ENCODE measurements around the gene FCER2. TPM values are rescaled to one million over a fixed set of nuclear protein-coding genes. Genes with fewer than 3 reads are reported as not detected.

The FCER2 gene
- polyA plus RNA-seq, 3 donors: 1.1 to 4.1 (median 2.1) TPM

- Histone ChIP-seq H3K36me3 (replicated peaks in 1 of 2; ENCODE audit: control insufficient read depth in 1 of 2, insufficient read depth in 2 of 2, low read length in 2 of 2) (no peaks in the 10 kb centered on the region), H3K4me3 (replicated peaks in 1 of 3; ENCODE audit: low read depth in 2 of 3, low read length in 3 of 3) (peak within 1 kb of the TSS; percentile 1 to 71 (median 37)), H3K9ac (ENCODE audit: insufficient read depth, low read length, poor library complexity, severe bottlenecking) (peak within 1 kb of the TSS; percentile 52), H2AFZ (ENCODE audit: insufficient read depth, low read depth, low read length, poor library complexity, severe bottlenecking) (peak within 1 kb of the TSS; percentile 58), H3K9me3 (replicated peaks in 1 of 2; ENCODE audit: control insufficient read depth in 1 of 2, insufficient read depth in 1 of 2, low read length in 2 of 2) (peaks cover 6 to 10% of the 10 kb centered on the region in 2 donors), H3K4me1 (ENCODE audit: control insufficient read depth in 1 of 2, insufficient read depth in 2 of 2, low read length in 2 of 2) (peaks cover 30 to 51% of the 10 kb centered on the region in 2 donors), H3K79me2 (ENCODE audit: insufficient read depth, low read length) (peaks cover 15% of the 10 kb centered on the region), H3K4me2 (replicated peaks; ENCODE audit: extremely low read depth, low read length, poor library complexity, severe bottlenecking) (peak within 1 kb of the TSS; percentile 72), H4K20me1 (ENCODE audit: insufficient read depth, low read length) (no peaks in the 10 kb centered on the region), H3K27me3 (ENCODE audit: control insufficient read depth in 2 of 2, insufficient read depth in 2 of 2, low read length in 2 of 2) (no peaks in the 10 kb centered on the region), H3K27ac (ENCODE audit: low read depth in 1 of 2, low read length in 2 of 2) (peak within 1 kb of the TSS; percentile 70 to 87)
- H3K36me3 Mint-ChIP-seq: peaks cover 0 to 3% of the 10 kb centered on the region in 2 donors
- H3K4me1 Mint-ChIP-seq: peaks cover 47% of the 10 kb centered on the region
- TF ChIP-seq CTCF (IDR thresholded peaks at IDR 0.05): no peak
- peak within 1 kb of the TSS; percentile 59 to 93 (median 82) for H3K27ac Mint-ChIP-seq
- no peak for DNase-seq
- peak within 1 kb of the TSS; percentile 72 to 92 for H3K4me3 Mint-ChIP-seq
- 21% methylated on average over 7 of the region's 9 CpGs for WGBS (ENCODE audit: insufficient coverage)
- peaks cover 7 to 17% (median 9%) of the 10 kb centered on the region in 7 donors for H3K9me3 Mint-ChIP-seq
- intact Hi-C loops (cut with micrococcal nuclease): no loop called here
- peaks cover 0 to 3% (median 0%) of the 10 kb centered on the region in 3 donors for H3K27me3 Mint-ChIP-seq (ENCODE audit: low read depth in 3 of 3)
Measured at GRCh38 chr19:7668842-7669241, 33.1 kb downstream of the FCER2 start, which contains the start of gene RETN. Gene RETN (plus strand): TSS chr19:7669049. CDS start chr19:7669327, 278 bp downstream.

- WGBS (ENCODE audit: insufficient coverage): 13% methylated on average over 1 of the region's 4 CpGs
- Histone ChIP-seq H3K79me2 (ENCODE audit: insufficient read depth, low read length) (peaks cover 15% of the 10 kb centered on the region), H3K4me1 (ENCODE audit: control insufficient read depth in 1 of 2, insufficient read depth in 2 of 2, low read length in 2 of 2) (peaks cover 29 to 40% of the 10 kb centered on the region in 2 donors), H3K9me3 (replicated peaks in 1 of 2; ENCODE audit: control insufficient read depth in 1 of 2, insufficient read depth in 1 of 2, low read length in 2 of 2) (no peaks in the 10 kb centered on the region), H3K9ac (ENCODE audit: insufficient read depth, low read length, poor library complexity, severe bottlenecking) (no peak overlapping the region), H3K36me3 (replicated peaks in 1 of 2; ENCODE audit: control insufficient read depth in 1 of 2, insufficient read depth in 2 of 2, low read length in 2 of 2) (no peaks in the 10 kb centered on the region), H3K4me2 (replicated peaks; ENCODE audit: extremely low read depth, low read length, poor library complexity, severe bottlenecking) (no peak overlapping the region), H2AFZ (ENCODE audit: insufficient read depth, low read depth, low read length, poor library complexity, severe bottlenecking) (no peak overlapping the region), H3K27ac (ENCODE audit: low read depth in 1 of 2, low read length in 2 of 2) (no peak overlapping the region), H4K20me1 (ENCODE audit: insufficient read depth, low read length) (no peaks in the 10 kb centered on the region), H3K27me3 (ENCODE audit: control insufficient read depth in 2 of 2, insufficient read depth in 2 of 2, low read length in 2 of 2) (no peaks in the 10 kb centered on the region), H3K4me3 (replicated peaks in 1 of 3; ENCODE audit: low read depth in 2 of 3, low read length in 3 of 3) (no peak overlapping the region)
- TF ChIP-seq CTCF (IDR thresholded peaks at IDR 0.05): no peak
- Mint-ChIP-seq H3K9me3 (peaks cover 0 to 2% (median 0%) of the 10 kb centered on the region in 7 donors), H3K27ac (no peak overlapping the region), H3K4me3 (no peak overlapping the region), H3K4me1 (peaks cover 34% of the 10 kb centered on the region), H3K36me3 (no peaks in the 10 kb centered on the region), H3K27me3 (ENCODE audit: low read depth in 3 of 3) (peaks cover 0 to 10% (median 0%) of the 10 kb centered on the region in 3 donors)
- no peak for DNase-seq
- intact Hi-C loops (cut with micrococcal nuclease): no loop called here
Measured at GRCh38 chr19:7665076-7665475, 36.9 kb downstream of the FCER2 start.
